MM.1S (cell line): ENCODE measurements around the gene PPP6R2.

Experiments
- DNase-seq: peaks from one replicate; pipeline ENCODE4 v3.0.0-alpha.2; 2015
- H2AFZ ChIP-seq: fragments of 300-600 bp; sonication (generic); 2 replicates; pipeline ENCODE4 v1.6.0; 2016; ENCODE audit warnings: antibody characterized with exemption, low read length
- H3F3A ChIP-seq: fragments of 300-600 bp; sonication (generic); 2 replicates; pipeline ENCODE4 v1.6.1; 2016; ENCODE audit warnings: mild to moderate bottlenecking, antibody characterized with exemption, low read length, moderate library complexity, mixed read lengths; ENCODE audit not compliant: insufficient read depth
- H3K27ac ChIP-seq: fragments of 300-600 bp; sonication (generic); 2 replicates; pipeline ENCODE4 v1.5.1; 2016; ENCODE audit warnings: mild to moderate bottlenecking, low read length
- H3K27me3 ChIP-seq: fragments of 300-600 bp; sonication (generic); replicated peaks from 2 replicates; pipeline ENCODE4 v1.6.0; 2016; ENCODE audit warnings: low read length; ENCODE audit not compliant: insufficient read depth
- H3K36me3 ChIP-seq: fragments of 300-600 bp; sonication (generic); replicated peaks from 2 replicates; pipeline ENCODE4 v1.6.1; 2016; ENCODE audit warnings: mild to moderate bottlenecking, low read length, mixed read lengths; ENCODE audit not compliant: insufficient read depth
- H3K4me1 ChIP-seq: fragments of 300-600 bp; sonication (generic); 2 replicates; pipeline ENCODE4 v1.6.1; 2016; ENCODE audit warnings: low read length, mixed read lengths
- H3K4me2 ChIP-seq: fragments of 300-600 bp; sonication (generic); 2 replicates; pipeline ENCODE4 v1.6.0; 2016; ENCODE audit warnings: low read depth, low read length
- H3K4me3 ChIP-seq: fragments of 300-600 bp; sonication (generic); 2 replicates; pipeline ENCODE4 v1.5.1; 2016; ENCODE audit warnings: low read length, mixed read lengths
- H3K79me2 ChIP-seq: fragments of 300-600 bp; sonication (generic); 2 replicates; pipeline ENCODE4 v1.6.1; 2016; ENCODE audit warnings: mixed run types, low read length, mixed read lengths
- H3K9ac ChIP-seq: fragments of 300-600 bp; sonication (generic); 2 replicates; pipeline ENCODE4 v1.6.1; 2016; ENCODE audit warnings: low read length, mixed read lengths
- H3K9me2 ChIP-seq: fragments of 300-600 bp; sonication (generic); replicated peaks from 2 replicates; pipeline ENCODE4 v1.6.1; 2016; ENCODE audit warnings: mild to moderate bottlenecking, low read length, mixed read lengths; ENCODE audit not compliant: insufficient read depth
- H3K9me3 ChIP-seq: fragments of 300-600 bp; sonication (generic); replicated peaks from 2 replicates; pipeline ENCODE4 v1.6.1; 2016; ENCODE audit warnings: mild to moderate bottlenecking, low read length, mixed read lengths; ENCODE audit not compliant: insufficient read depth
- H4K20me1 ChIP-seq: fragments of 300-600 bp; sonication (generic); 2 replicates; pipeline ENCODE4 v1.6.1; 2016; ENCODE audit warnings: mild to moderate bottlenecking, low read length, moderate library complexity, mixed read lengths; ENCODE audit not compliant: insufficient read depth
- CTCF ChIP-seq: fragments of 300-600 bp; sonication (generic); IDR thresholded peaks from 2 replicates; pipeline ENCODE4 v1.5.1; 2016; ENCODE audit warnings: antibody characterized with exemption, low read length, mixed read lengths
- EZH2 ChIP-seq: fragments of 300-600 bp; sonication (generic); optimal IDR thresholded peaks from 2 replicates; pipeline ENCODE3; 2017; ENCODE audit warnings: low read depth, mild to moderate bottlenecking, antibody characterized with exemption, low read length, mixed read lengths
- EZH2phosphoT487 ChIP-seq: fragments of 300-600 bp; sonication (generic); IDR thresholded peaks from 2 replicates; pipeline ENCODE4 v1.6.1; 2018; ENCODE audit warnings: antibody characterized with exemption, low read length

PPP6R2 gene

GRCh38 chr22:50434849-50435248 is 91.7 kb downstream of the PPP6R2 start:
- no peaks in the 10 kb centered on the region for H3K4me1 ChIP-seq
- no peak overlapping the region for H3K9ac ChIP-seq
- H3K27ac ChIP-seq: no peak overlapping the region
- H3K4me3 ChIP-seq: no peak overlapping the region
- no peaks in the 10 kb centered on the region for H3F3A ChIP-seq
- H4K20me1 ChIP-seq: no peaks in the 10 kb centered on the region
- TF ChIP-seq EZH2: no peak
- TF ChIP-seq EZH2phosphoT487: no peak
- TF ChIP-seq CTCF: no peak
- H3K79me2 ChIP-seq: no peaks in the 10 kb centered on the region
- no peak for DNase-seq
- no peak overlapping the region for H3K4me2 ChIP-seq
- H3K36me3 ChIP-seq: 0 out of 2 replicates have a peak, but pooled peaks cover 7% of the 10 kb centered on the region
- no peaks in the 10 kb centered on the region for H3K9me2 ChIP-seq
- no peaks in the 10 kb centered on the region for H3K27me3 ChIP-seq
- H3K9me3 ChIP-seq: no peaks in the 10 kb centered on the region
- no peak overlapping the region for H2AFZ ChIP-seq

DNA sequence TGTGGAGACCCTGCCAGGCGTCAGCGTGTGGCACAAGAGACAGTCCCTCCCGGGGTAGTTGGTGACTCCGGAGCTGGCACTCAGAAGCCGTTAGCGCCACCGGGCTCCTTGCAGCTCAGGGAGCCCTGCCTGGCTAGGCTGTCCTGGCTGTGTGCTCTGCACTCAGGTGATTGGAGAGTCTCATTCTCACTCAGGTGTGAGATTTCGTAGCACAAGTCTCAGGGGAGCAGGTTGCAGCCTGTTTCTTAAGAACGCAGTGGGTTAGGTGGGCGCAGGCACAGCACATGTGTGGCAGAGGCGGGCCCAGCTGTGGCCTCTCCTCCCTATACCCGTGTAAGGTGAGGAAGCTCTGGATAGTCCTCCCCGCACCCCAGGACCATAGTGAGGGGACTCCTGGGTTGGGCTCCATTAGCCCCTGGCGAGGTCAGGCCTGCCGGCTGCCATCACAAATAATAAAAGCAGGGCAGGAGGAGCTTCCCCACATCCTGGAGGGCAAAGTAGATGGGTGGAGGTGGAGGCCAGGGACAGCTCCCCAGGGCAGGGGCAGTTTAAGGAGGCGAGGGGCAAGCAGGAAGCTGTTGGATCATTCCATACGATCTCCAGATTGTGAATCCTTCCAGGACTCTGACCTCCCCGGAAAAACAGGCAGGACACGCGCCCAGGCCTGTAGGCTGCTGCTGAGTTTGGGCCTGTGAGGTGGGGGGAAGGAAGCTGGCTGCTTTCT is 92.3 kb downstream of the PPP6R2 start:
- Histone ChIP-seq H3K27me3 (no peaks in the 10 kb centered on the region), H3K9me3 (no peaks in the 10 kb centered on the region), H3K4me1 (no peaks in the 10 kb centered on the region), H3K4me2 (no peak overlapping the region), H3K9ac (no peak overlapping the region), H3K79me2 (no peaks in the 10 kb centered on the region), H3F3A (no peaks in the 10 kb centered on the region), H3K4me3 (no peak overlapping the region), H2AFZ (no peak overlapping the region), H3K36me3 (0 out of 2 replicates have a peak, but pooled peaks cover 3% of the 10 kb centered on the region), H4K20me1 (no peaks in the 10 kb centered on the region), H3K9me2 (no peaks in the 10 kb centered on the region), H3K27ac (no peak overlapping the region)
- DNase-seq: no peak
- TF ChIP-seq CTCF: no peak
- TF ChIP-seq EZH2: no peak
- no peak for TF ChIP-seq EZH2phosphoT487

GRCh38 chr22:50436015-50436830 is 93.1 kb downstream of the PPP6R2 start:
- Histone ChIP-seq H3K4me3 (no peak overlapping the region), H3K4me1 (no peaks in the 10 kb centered on the region), H2AFZ (no peak overlapping the region), H3K9me3 (no peaks in the 10 kb centered on the region), H3K4me2 (no peak overlapping the region), H3F3A (no peaks in the 10 kb centered on the region), H3K36me3 (0 out of 2 replicates have a peak, but pooled peaks cover 3% of the 10 kb centered on the region), H3K27ac (no peak overlapping the region), H3K27me3 (no peaks in the 10 kb centered on the region), H4K20me1 (no peaks in the 10 kb centered on the region), H3K79me2 (no peaks in the 10 kb centered on the region), H3K9me2 (no peaks in the 10 kb centered on the region), H3K9ac (no peak overlapping the region)
- TF ChIP-seq EZH2 (no peak), EZH2phosphoT487 (no peak), CTCF (no peak)
- no peak for DNase-seq
